ENCODE results near the gene FER1L5.

GRCh38 chr2:96754317-96754716 is 111.8 kb downstream of the FER1L5 start:
- TF ChIP-seq, protein P1, sequence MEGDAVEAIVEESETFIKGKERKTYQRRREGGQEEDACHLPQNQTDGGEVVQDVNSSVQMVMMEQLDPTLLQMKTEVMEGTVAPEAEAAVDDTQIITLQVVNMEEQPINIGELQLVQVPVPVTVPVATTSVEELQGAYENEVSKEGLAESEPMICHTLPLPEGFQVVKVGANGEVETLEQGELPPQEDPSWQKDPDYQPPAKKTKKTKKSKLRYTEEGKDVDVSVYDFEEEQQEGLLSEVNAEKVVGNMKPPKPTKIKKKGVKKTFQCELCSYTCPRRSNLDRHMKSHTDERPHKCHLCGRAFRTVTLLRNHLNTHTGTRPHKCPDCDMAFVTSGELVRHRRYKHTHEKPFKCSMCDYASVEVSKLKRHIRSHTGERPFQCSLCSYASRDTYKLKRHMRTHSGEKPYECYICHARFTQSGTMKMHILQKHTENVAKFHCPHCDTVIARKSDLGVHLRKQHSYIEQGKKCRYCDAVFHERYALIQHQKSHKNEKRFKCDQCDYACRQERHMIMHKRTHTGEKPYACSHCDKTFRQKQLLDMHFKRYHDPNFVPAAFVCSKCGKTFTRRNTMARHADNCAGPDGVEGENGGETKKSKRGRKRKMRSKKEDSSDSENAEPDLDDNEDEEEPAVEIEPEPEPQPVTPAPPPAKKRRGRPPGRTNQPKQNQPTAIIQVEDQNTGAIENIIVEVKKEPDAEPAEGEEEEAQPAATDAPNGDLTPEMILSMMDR (conservative IDR thresholded peaks at IDR 0.05), result no peak
- no peak for TF ChIP-seq EZH2 (IDR thresholded peaks at IDR 0.05; ENCODE audit: low read depth)

All from PC-9 (cell line).